Muscle layer of duodenum (tissue), 2 donors: ENCODE data around the gene SEMA3E.
"Not testable (repeated sequence)": the region's sequence is repeated elsewhere in the genome, so short reads cannot be mapped to it uniquely, and the experiment has no call there.

Experiments used
- H3K27ac ChIP-seq: one replicate; pipeline ENCODE4 v1.7.0; 2013; ENCODE audit warnings: mild to moderate bottlenecking, low read length
- H3K27me3 ChIP-seq: one replicate; pipeline ENCODE4 v1.7.0; 2013; ENCODE audit warnings: low read depth, mild to moderate bottlenecking, control low read depth, low read length
- H3K36me3 ChIP-seq, 2 donors: one replicate each; pipeline ENCODE4 v1.7.0; 2013; ENCODE audit warnings: low read length in 2 of 2, control low read depth in 1 of 2, mild to moderate bottlenecking in 1 of 2; ENCODE audit not compliant: insufficient read depth in 2 of 2, control insufficient read depth in 1 of 2
- H3K4me1 ChIP-seq, 2 donors: one replicate each; pipeline ENCODE4 v1.7.0; 2013; ENCODE audit warnings: low read length in 2 of 2, mild to moderate bottlenecking in 2 of 2, control low read depth in 1 of 2, moderate library complexity in 1 of 2; ENCODE audit not compliant: insufficient read depth in 2 of 2, control insufficient read depth in 1 of 2
- H3K4me3 ChIP-seq, 2 donors: one replicate each; pipeline ENCODE4 v1.7.0; 2013; ENCODE audit warnings: low read length in 2 of 2, low read depth in 1 of 2, mild to moderate bottlenecking in 1 of 2
- H3K9me3 ChIP-seq, 2 donors: one replicate each; pipeline ENCODE4 v1.7.0; 2013; ENCODE audit warnings: low read length in 2 of 2, control low read depth in 1 of 2, mild to moderate bottlenecking in 1 of 2; ENCODE audit not compliant: control insufficient read depth in 1 of 2
- donor health status: healthy.

SEMA3E gene

DNA sequence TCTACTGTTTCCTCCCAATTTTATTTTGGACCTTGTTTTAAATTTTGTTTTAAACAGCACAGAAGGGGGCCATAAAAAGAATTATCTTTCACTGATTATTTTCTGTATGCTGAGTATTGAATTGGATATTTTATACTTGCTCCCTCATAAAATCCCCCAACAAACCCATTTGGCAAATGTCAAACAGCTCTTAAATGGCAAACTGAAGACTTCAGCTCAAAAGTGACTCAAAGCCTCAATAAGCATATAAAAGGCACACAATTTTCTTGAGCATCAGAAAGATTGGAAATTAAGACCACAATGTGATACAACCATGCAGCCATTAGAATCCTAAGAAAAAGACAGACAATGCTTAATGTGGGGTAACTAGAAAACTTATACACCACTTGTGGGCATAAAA is 199.2 kb downstream of the SEMA3E start:
- Histone ChIP-seq H3K9me3 (no peaks in the 10 kb centered on the region), H3K36me3 (no peaks in the 10 kb centered on the region), H3K4me1 (no peaks in the 10 kb centered on the region), H3K27me3 (no peaks in the 10 kb centered on the region), H3K27ac (no peak overlapping the region), H3K4me3 (no peak overlapping the region)

DNA sequence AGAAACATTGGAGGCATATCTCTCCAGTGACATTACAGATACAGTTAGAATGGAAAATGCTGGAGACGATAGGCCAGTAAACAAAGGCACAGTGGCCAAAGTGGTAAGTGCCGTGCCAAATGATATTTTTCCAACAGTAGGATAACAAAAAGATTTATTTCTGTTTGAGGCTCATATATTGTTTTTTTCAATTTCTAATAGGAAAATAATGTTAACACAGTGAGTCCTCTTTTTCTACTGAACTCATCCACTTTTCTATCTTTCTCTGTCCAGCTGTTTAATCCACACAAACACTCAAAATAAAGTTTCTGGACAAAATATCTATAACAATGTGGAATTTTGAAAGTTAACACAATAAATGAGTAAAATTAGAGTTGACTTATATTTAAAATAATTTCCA is 201.3 kb downstream of the SEMA3E start:
- Histone ChIP-seq H3K4me3 (no peak overlapping the region), H3K36me3 (no peaks in the 10 kb centered on the region), H3K9me3 (no peaks in the 10 kb centered on the region), H3K27ac (no peak overlapping the region), H3K4me1 (no peaks in the 10 kb centered on the region), H3K27me3 (no peaks in the 10 kb centered on the region)

DNA sequence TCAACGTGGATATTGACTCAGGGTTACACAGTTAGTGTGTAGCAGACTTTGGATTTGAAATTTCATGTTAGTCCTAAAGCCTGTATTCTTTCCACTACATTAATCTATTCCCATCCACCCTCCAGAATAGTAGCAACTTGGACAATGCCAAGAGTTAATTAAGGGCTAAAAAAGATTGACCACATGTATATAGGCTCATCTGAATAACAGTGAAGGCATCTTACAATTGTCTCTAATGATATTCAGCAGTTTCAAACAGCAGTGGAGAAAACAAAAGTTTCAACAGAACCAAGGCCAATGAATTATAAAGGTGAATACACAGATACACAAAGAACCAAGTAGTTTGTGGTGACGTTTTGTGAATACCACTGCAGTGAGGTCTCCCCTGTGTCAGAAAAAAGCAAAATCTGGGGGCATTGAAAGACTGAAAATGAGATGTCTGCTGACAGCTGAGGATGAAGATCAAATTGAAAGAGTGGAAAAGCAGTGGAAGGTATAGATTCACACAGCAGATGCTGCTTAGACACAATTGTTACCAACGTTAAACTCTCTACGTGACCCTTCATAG is 202.8 kb downstream of the SEMA3E start:
- Histone ChIP-seq H3K27me3 (no peaks in the 10 kb centered on the region), H3K36me3 (no peaks in the 10 kb centered on the region), H3K9me3 (no peaks in the 10 kb centered on the region), H3K4me1 (no peaks in the 10 kb centered on the region), H3K4me3 (no peak overlapping the region), H3K27ac (no peak overlapping the region)

DNA sequence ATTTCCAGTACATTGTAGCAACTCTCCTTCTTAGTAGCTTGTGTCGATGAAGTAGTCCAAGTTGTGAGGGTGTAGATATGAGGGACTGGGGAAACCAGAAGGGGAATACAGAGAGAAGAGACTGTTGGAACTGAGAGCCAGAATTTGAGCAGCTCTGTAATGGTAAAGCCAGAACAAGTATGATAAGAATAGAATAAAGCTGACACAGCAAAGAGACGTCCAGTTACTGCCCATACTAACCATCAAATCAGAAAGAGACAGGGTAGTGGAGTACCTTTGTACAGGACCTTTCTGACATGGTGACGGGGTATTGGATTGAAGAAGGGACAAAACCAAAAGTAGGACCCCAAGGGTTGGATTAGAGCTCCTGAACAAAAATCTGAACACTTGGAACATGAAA is 206.0 kb downstream of the SEMA3E start:
- Histone ChIP-seq H3K4me3 (no peak overlapping the region), H3K36me3 (no peaks in the 10 kb centered on the region), H3K27me3 (no peaks in the 10 kb centered on the region), H3K9me3 (no peaks in the 10 kb centered on the region), H3K4me1 (no peaks in the 10 kb centered on the region), H3K27ac (no peak overlapping the region)

DNA sequence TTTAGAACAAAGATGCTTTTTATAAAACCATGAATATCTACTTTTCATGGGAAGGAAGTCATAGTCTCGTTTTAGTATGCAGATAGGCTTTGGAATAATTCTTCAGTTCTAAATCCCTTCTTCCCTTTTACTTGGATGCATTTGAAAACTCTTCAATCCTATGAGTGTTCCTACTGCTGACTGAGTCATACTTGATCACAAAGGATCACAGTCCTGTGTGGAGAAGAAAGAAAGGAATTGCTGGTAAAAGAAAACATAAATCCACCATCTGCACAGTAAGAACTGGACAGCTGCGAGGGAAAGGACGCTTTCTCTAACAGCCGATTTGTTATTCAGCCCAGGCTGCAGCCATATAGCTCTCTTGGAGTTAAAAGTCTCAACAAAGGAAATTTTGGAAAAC is 209.9 kb downstream of the SEMA3E start:
- Histone ChIP-seq H3K4me3 (no peak overlapping the region), H3K27ac (no peak overlapping the region), H3K4me1 (no peaks in the 10 kb centered on the region), H3K9me3 (no peaks in the 10 kb centered on the region), H3K36me3 (no peaks in the 10 kb centered on the region), H3K27me3 (no peaks in the 10 kb centered on the region)

DNA sequence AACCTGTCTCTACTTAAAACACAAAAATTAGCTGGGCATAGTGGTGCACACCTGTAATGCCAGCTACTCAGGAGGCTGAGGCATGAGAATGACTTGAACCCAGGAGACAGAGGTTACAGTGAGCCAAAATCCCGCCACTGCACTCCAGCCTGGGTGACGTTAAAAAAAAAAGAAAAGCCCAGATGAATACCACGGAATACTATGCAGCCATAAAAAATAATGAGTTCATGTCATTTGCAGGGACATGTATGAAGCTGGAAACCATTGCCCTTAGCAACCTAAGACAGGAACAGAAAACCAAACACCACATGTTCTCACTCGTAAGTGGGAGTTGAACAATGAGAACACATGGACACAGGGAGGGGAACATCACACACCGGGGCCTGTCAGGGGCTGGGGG is 218.7 kb downstream of the SEMA3E start:
- H3K4me1 ChIP-seq, H3K36me3 ChIP-seq, H3K4me3 ChIP-seq, H3K27ac ChIP-seq, H3K27me3 ChIP-seq, H3K9me3 ChIP-seq: not testable (repeated sequence)

DNA sequence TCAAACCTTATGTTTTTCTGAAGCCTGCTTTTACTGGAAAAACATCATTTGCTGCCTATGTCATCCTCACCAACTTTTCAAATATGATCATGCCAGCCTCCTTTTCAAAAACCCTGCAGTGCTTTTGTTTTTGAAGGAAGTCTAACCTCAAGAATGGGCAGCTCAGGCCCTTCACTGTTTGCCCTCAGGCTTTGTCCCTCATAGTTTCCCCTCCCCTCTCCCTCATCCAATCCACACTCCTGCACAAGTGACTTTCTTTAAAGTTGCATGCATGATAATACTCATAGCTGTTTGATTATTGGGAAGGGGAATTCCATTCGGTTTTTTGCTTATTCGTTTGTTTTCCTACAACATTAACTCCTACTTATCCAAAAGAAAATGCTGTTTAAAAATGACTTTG is 219.4 kb downstream of the SEMA3E start:
- no peaks in the 10 kb centered on the region for H3K9me3 ChIP-seq
- no peak overlapping the region for H3K4me3 ChIP-seq
- no peak overlapping the region for H3K27ac ChIP-seq
- no peaks in the 10 kb centered on the region for H3K36me3 ChIP-seq
- H3K27me3 ChIP-seq = no peaks in the 10 kb centered on the region
- H3K4me1 ChIP-seq = no peaks in the 10 kb centered on the region

DNA sequence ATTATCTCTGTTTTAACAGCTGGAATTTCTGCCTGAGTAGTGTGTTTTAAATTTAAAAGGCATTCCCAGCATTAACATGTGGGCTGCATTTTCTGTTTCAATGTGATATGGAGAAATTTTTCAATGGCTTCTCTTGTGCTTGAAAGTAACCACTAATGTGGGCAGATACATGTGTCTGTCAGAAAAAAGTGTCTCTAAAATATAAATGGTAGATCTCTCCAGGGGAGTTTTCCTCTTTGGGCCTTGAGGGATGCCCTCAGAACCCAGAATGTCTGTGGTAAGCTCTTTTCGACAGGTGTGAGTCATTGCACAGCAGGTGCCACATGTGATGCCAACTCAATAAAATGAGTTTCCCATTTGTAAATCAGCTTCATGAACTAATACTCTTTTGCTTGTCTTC is 221.1 kb downstream of the SEMA3E start:
- H3K36me3 ChIP-seq = no peaks in the 10 kb centered on the region
- H3K4me1 ChIP-seq = no peaks in the 10 kb centered on the region
- H3K9me3 ChIP-seq = no peaks in the 10 kb centered on the region
- no peak overlapping the region for H3K27ac ChIP-seq
- H3K27me3 ChIP-seq = no peaks in the 10 kb centered on the region
- no peak overlapping the region for H3K4me3 ChIP-seq

DNA sequence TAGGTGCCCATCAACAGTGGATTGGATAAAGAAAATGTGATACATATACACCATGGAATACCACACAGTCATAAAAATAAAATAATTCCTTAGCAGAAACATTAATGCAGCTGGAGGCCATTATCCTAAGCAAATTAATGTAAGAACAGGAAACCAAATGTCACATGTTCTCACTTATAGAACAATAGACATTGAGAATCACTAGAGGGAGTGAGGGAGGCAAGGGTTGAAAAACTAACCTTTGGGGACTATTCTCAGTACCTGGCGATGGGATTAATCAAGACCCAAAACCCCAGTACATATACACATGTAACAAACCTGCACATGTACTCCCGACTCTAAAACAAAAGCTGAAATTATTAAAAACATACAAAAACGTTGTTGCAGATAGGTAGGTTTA is 222.6 kb downstream of the SEMA3E start:
- H3K36me3 ChIP-seq = no peaks in the 10 kb centered on the region
- no peak overlapping the region for H3K4me3 ChIP-seq
- H3K4me1 ChIP-seq = no peaks in the 10 kb centered on the region
- H3K27ac ChIP-seq = no peak overlapping the region
- no peaks in the 10 kb centered on the region for H3K9me3 ChIP-seq
- H3K27me3 ChIP-seq = no peaks in the 10 kb centered on the region

DNA sequence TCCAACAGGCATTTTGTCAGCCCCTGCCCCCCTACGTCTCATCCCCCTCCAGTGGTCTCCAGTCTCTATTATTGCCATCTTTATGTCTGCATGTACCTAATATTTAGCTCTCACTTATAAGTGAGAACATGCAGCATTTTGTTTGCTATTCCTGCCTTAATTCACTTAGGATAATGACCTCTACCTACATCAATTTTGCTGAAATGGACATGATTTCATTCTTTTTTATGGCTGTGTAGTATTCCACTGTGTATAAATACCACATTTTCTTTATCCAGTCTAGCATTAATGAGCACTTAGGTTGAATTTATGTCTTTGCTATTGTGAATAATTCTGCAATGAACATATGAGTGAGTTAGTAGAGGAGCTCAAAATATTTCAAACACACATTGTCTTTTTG is 229.9 kb downstream of the SEMA3E start:
- Histone ChIP-seq H3K27me3 (no peaks in the 10 kb centered on the region), H3K36me3 (no peaks in the 10 kb centered on the region), H3K4me1 (no peaks in the 10 kb centered on the region), H3K27ac (no peak overlapping the region), H3K4me3 (no peak overlapping the region), H3K9me3 (no peaks in the 10 kb centered on the region)

DNA sequence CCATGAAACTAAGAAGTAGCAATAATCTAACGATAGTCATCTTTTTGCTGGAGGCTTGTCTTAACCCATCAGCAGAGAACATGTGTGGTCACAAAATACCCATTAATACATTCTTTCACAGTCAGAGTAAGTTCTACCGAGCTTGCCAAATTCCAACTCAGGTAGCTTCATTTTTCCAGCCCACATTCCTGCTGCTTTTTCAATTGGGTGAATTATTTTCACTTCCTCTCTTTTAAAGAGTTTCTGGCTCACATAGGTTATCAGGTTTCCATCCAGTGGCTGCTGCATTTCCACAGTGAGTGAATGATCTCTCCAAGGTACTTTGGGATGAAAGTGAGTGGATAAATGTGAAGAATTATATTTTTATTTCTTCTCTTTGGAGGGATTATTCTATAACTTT is 233.1 kb downstream of the SEMA3E start:
- H3K4me1 ChIP-seq = no peaks in the 10 kb centered on the region
- H3K36me3 ChIP-seq = no peaks in the 10 kb centered on the region
- H3K4me3 ChIP-seq = no peak overlapping the region
- H3K27ac ChIP-seq = no peak overlapping the region
- no peaks in the 10 kb centered on the region for H3K27me3 ChIP-seq
- no peaks in the 10 kb centered on the region for H3K9me3 ChIP-seq

DNA sequence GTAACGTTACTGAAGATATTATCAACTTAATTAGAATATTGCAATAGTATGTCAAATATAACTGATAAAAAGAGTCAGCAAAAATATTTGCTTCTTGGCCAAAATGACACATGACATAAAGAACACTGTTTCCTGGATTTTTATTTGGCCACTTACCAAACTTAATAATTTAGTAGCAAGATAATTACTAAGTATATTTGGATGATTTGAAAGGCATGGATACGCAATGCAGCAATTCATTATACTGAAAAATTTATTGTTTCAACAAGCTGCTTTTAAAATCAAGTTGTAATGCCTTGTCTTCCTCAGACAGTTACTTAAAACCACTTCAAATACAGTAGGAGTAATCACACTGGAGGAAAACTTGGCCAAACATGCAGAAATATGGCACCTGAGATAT is 234.0 kb downstream of the SEMA3E start:
- H3K36me3 ChIP-seq = no peaks in the 10 kb centered on the region
- no peaks in the 10 kb centered on the region for H3K4me1 ChIP-seq
- H3K27me3 ChIP-seq = no peaks in the 10 kb centered on the region
- no peak overlapping the region for H3K27ac ChIP-seq
- no peak overlapping the region for H3K4me3 ChIP-seq
- H3K9me3 ChIP-seq = no peaks in the 10 kb centered on the region
